ENCODE measurements around the gene ZNF274. TPM values are rescaled to one million over a fixed set of nuclear protein-coding genes. Genes with fewer than 3 reads are reported as not detected.

The ZNF274 gene
- total RNA-seq, 2 donors from 2014 or later: 23.2 to 24.9 TPM

DNA sequence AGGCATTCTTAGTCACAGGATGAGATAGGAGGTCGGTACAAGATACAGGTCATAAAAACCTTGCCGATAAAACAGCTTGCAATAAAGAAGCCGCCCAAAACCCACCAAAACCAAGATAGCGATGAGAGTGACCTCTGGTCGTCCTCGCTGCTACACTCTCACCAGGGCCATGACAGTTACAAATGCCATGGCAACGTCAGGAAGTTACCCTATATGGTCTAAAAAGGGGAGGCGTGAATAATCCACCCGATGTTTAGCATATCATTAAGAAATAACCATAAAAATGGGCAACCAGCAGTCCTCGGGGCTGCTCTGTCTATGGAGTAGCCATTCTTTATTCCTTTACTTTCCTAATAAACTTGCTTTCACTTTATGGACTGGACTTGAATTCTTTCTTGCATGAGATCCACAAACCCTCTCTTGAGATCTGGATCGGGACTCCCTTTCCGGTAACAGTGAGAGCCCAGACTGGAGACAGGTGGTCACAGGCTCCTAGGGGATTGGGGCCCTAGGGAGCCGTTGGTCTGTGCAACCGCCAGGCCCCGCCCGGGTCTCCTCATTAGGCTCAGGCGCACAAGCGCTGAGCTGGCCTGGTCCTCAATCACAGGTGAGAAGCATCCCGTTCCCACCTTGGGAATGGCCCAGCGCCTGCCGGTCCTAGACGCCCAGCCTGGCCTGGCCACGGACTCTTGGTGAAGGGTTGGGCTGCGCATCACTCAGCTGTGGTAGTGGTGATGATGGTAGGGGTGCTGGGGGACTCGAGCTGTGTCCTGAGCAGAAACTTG lies 34.9 kb downstream of the ZNF274 start:
- TF ChIP-seq, protein P1, sequence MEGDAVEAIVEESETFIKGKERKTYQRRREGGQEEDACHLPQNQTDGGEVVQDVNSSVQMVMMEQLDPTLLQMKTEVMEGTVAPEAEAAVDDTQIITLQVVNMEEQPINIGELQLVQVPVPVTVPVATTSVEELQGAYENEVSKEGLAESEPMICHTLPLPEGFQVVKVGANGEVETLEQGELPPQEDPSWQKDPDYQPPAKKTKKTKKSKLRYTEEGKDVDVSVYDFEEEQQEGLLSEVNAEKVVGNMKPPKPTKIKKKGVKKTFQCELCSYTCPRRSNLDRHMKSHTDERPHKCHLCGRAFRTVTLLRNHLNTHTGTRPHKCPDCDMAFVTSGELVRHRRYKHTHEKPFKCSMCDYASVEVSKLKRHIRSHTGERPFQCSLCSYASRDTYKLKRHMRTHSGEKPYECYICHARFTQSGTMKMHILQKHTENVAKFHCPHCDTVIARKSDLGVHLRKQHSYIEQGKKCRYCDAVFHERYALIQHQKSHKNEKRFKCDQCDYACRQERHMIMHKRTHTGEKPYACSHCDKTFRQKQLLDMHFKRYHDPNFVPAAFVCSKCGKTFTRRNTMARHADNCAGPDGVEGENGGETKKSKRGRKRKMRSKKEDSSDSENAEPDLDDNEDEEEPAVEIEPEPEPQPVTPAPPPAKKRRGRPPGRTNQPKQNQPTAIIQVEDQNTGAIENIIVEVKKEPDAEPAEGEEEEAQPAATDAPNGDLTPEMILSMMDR (conservative IDR thresholded peaks at IDR 0.05): no peak
- Histone ChIP-seq H3K9ac (ENCODE audit: extremely low read depth, low read length, poor library complexity, severe bottlenecking) (no peak overlapping the region), H3K27ac (ENCODE audit: low read depth, low read length) (no peak overlapping the region), H3K4me3 (ENCODE audit: low read length) (no peak overlapping the region), H3K9me3 (ENCODE audit: control insufficient read depth, low read length) (peaks cover 41% of the 10 kb centered on the region), H3K36me3 (ENCODE audit: control insufficient read depth, insufficient read depth, low read length) (peaks cover 15% of the 10 kb centered on the region), H3K4me1 (ENCODE audit: control insufficient read depth, insufficient read depth, low read length) (no peaks in the 10 kb centered on the region), H3K27me3 (ENCODE audit: control insufficient read depth, insufficient read depth, low read length, poor library complexity, severe bottlenecking) (no peaks in the 10 kb centered on the region)
- Mint-ChIP-seq H3K36me3 (ENCODE audit: low read depth) (peaks cover 16% of the 10 kb centered on the region), H3K4me3 (no peak overlapping the region), H3K27me3 (ENCODE audit: insufficient read depth) (peaks cover 7% of the 10 kb centered on the region), H3K9me3 (peaks cover 34% of the 10 kb centered on the region), H3K4me1 (no peaks in the 10 kb centered on the region), H3K27ac (no peak overlapping the region)
- 84 to 94% methylated on average over 15 to 25 of the region's 25 CpGs for WGBS, 2 experiments (ENCODE audit: insufficient coverage in 1 of 2, insufficient read length in 1 of 2)
- no peak for DNase-seq

DNA sequence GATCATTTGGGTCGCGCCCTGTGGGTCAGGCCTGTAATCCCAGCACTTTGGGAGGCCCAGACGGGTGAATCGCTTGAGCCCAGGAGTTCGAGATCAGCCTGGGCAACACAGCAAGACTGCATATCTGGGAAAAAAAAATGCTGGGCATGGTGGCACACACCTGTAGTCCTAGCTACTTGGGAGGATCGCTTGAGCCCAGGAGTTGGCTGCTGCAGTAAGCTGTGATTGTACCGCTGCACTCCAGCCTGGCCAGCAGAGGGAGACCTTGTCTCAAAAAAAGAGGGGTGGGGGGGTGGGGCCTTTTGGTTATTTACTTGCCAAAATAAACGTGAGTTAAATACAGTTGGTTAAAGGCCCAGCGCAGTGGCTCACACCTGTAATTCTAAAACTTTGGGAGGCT lies 36.0 kb downstream of the ZNF274 start:
- H3K4me3 Mint-ChIP-seq: no peak overlapping the region
- Histone ChIP-seq H3K4me1 (ENCODE audit: control insufficient read depth, insufficient read depth, low read length) (no peaks in the 10 kb centered on the region), H3K27me3 (ENCODE audit: control insufficient read depth, insufficient read depth, low read length, poor library complexity, severe bottlenecking) (no peaks in the 10 kb centered on the region), H3K4me3 (ENCODE audit: low read length) (no peak overlapping the region), H3K9ac (ENCODE audit: extremely low read depth, low read length, poor library complexity, severe bottlenecking) (no peak overlapping the region), H3K36me3 (ENCODE audit: control insufficient read depth, insufficient read depth, low read length) (peaks cover 4% of the 10 kb centered on the region), H3K9me3 (ENCODE audit: control insufficient read depth, low read length) (peaks cover 30% of the 10 kb centered on the region), H3K27ac (ENCODE audit: low read depth, low read length) (no peak overlapping the region)
- peaks cover 10% of the 10 kb centered on the region for H3K27me3 Mint-ChIP-seq (ENCODE audit: insufficient read depth)
- TF ChIP-seq, protein P1 (conservative IDR thresholded peaks at IDR 0.05): peak; percentile 69
- H3K9me3 Mint-ChIP-seq: peaks cover 24% of the 10 kb centered on the region
- 67 to 74% methylated on average over 7 to 9 of the region's 9 CpGs for WGBS, 2 experiments (ENCODE audit: insufficient coverage in 1 of 2, insufficient read length in 1 of 2)
- DNase-seq: peak; percentile 76
- H3K4me1 Mint-ChIP-seq: no peaks in the 10 kb centered on the region
- no peak overlapping the region for H3K27ac Mint-ChIP-seq
- H3K36me3 Mint-ChIP-seq (ENCODE audit: low read depth): peaks cover 5% of the 10 kb centered on the region

GRCh38 chr19:58227964-58228584 lies 45.2 kb downstream of the ZNF274 start:
- Histone ChIP-seq H3K27me3 (ENCODE audit: control insufficient read depth, insufficient read depth, low read length, poor library complexity, severe bottlenecking) (no peaks in the 10 kb centered on the region), H3K4me1 (ENCODE audit: control insufficient read depth, insufficient read depth, low read length) (no peaks in the 10 kb centered on the region), H3K4me3 (ENCODE audit: low read length) (peak overlapping the region; percentile 81), H3K9me3 (ENCODE audit: control insufficient read depth, low read length) (peaks cover 43% of the 10 kb centered on the region), H3K27ac (ENCODE audit: low read depth, low read length) (peak overlapping the region; percentile 76), H3K9ac (ENCODE audit: extremely low read depth, low read length, poor library complexity, severe bottlenecking) (peak overlapping the region; percentile 72), H3K36me3 (ENCODE audit: control insufficient read depth, insufficient read depth, low read length) (peaks cover 35% of the 10 kb centered on the region)
- H3K27me3 Mint-ChIP-seq (ENCODE audit: insufficient read depth): peaks cover 7% of the 10 kb centered on the region
- TF ChIP-seq, protein P1 (conservative IDR thresholded peaks at IDR 0.05): no peak
- H3K27ac Mint-ChIP-seq: peak overlapping the region; percentile 98
- peak; percentile 56 for DNase-seq
- peaks cover 16% of the 10 kb centered on the region for H3K9me3 Mint-ChIP-seq
- peaks cover 36% of the 10 kb centered on the region for H3K36me3 Mint-ChIP-seq (ENCODE audit: low read depth)
- H3K4me3 Mint-ChIP-seq: peak overlapping the region; percentile 90
- H3K4me1 Mint-ChIP-seq: peaks cover 21% of the 10 kb centered on the region
- WGBS, 2 experiments (ENCODE audit: insufficient coverage in 1 of 2, insufficient read length in 1 of 2): 12 to 27% methylated on average over 9 to 23 of the region's 23 CpGs
